Adrenal gland (tissue), 12 donors: ENCODE data around the gene CAMK1D. TPM values are rescaled to one million over a fixed set of nuclear protein-coding genes. Genes with fewer than 3 reads are reported as not detected.

ENCODE experiments used
- DNase-seq, 7 donors: peaks; one replicate each; pipeline ENCODE4 v3.0.0-alpha.2; 2019 to 2020
- H3K27ac ChIP-seq, 5 donors: fragments of 200-600 bp; sonication (generic) in 4 of 5; 1 replicate in 3 of 5; 2 replicates in 2 of 5; pipeline versions ENCODE4 v1.5.1 to v1.8.0; 2016 to 2020; ENCODE audit warnings: mild to moderate bottlenecking in 1 of 5
- H3K27me3 ChIP-seq: fragments of 200-600 bp; 2 replicates; pipeline ENCODE4 v1.8.0; 2021
- H3K36me3 ChIP-seq, 2 donors: fragments of 200-600 bp; replicated peaks in 1 of 2; 1 replicate in 1 of 2; 2 replicates in 1 of 2; pipeline versions ENCODE4 v1.5.1 to v1.8.0; 2018 to 2022
- H3K4me1 ChIP-seq, 2 donors: fragments of 200-600 bp; replicated peaks in 1 of 2; 1 replicate in 1 of 2; 2 replicates in 1 of 2; pipeline versions ENCODE4 v1.5.1 to v1.8.0; 2018 to 2021
- H3K4me3 ChIP-seq, 4 donors: fragments of 200-600 bp; sonication (generic) in 3 of 4; one replicate each; pipeline ENCODE4 v1.5.1; 2016 to 2018
- H3K9me3 ChIP-seq, 3 donors: fragments of 200-600 bp; sonication (generic) in 1 of 3; replicated peaks in 1 of 3; 1 replicate in 2 of 3; 2 replicates in 1 of 3; pipeline versions ENCODE4 v1.5.1 to v1.8.0; 2016 to 2021
- POLR2A ChIP-seq, 2 donors: fragments of 450-650 bp; IDR thresholded peaks; one replicate each; pipeline ENCODE4 v1.6.1; 2017; ENCODE audit warnings: antibody characterized with exemption in 2 of 2, mild to moderate bottlenecking in 2 of 2, moderate library complexity in 1 of 2
- WGBS, 4 donors: extraction: QIAGEN DNeasy Blood & Tissue Kit in 2 of 4; methylation state at CpG; one replicate each; pipeline versions ENCODE4 v1.1.5 to v1.1.7; 2013 to 2017; 5-methylcytosine and 5-hydroxymethylcytosine counted together
- intact Hi-C, 2 donors: fragments of 100-400 bp; cut with DNase I; formaldehyde crosslinking; loops; one replicate each; pipeline versions ENCODE4 v1.14.1 to v1.15.0; 2022 to 2023
- polyA plus RNA-seq, 3 donors: library from polyadenylated mRNA; stranded (reverse); fragments of 200-250 nt in 2 of 3; fragments of 350-450 nt in 1 of 3; fragmentation: Illumina TruSeq in 1 of 3; extraction: RNeasy Lipid Tissue Mini Kit (QIAGEN cat#74804) in 1 of 3; gene quantifications; one replicate each; pipeline ENCODE4 v1.2.3, GENCODE V29; 2013 to 2014
- total RNA-seq, 9 donors: library from RNA; depleted of rRNA in 4 of 9; stranded (reverse); fragments of >200 nt in 4 of 9; fragments of 120-200 nt in 1 of 9; fragmentation: NEBNext Ultra II Directional in 1 of 9; extraction: Animal tissue kit (Norgen Biotek cat#: 25700) in 1 of 9; gene quantifications; one replicate each; pipeline versions ENCODE4 v1.1.0 to v1.2.4, GENCODE V29; 2013 to 2023
- TF ChIP-seq, protein P1 (sequence below), 6 experiments: fragments of 450-650 bp in 4 of 6; fragments of 200-600 bp in 2 of 6; sonication (generic) in 1 of 6; IDR thresholded peaks; 1 replicate in 5 of 6; 2 replicates in 1 of 6; pipeline versions ENCODE4 v1.5.1 to v1.8.0; 2016 to 2021; ENCODE audit warnings: antibody characterized with exemption in 6 of 6, mild to moderate bottlenecking in 2 of 6, moderate library complexity in 1 of 6
- donor health status: healthy with polysubstance abuse.
- donor health status: Bipolar disorder and iron deficiency.
- donor health status: DM: yes; HTN: yes; CAD: no.
- donor health status: DM: no; HTN: no; CAD: no.
- donor health status: DM: no; HTN: no; CAD: no.
- donor health status: DM: yes; HTN: yes; CAD: no.

CAMK1D gene
- total and polyA plus RNA-seq, 12 donors: 2.3 to 9.4 (median 6.5) TPM

DNA sequence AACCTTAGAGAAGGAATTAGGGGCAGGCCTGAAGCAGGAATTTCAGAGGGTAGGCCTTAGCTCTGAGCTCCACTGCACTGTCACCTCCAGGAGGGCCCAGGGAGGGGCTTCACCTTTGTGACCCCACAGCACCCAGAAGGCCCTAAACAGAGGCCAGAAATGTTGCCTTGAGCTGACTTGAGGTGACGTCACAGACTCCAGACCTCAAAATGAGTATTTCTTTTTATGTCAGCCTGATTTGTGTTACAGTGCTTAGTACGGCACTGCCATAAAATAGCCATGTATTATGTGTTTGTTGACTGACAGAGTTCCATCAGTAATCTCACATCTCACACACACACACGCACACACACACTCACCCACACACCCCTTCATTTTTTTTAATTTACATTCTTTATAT is 440.9 kb downstream of the CAMK1D start:
- 78 to 89% (median 84%) methylated on average over 3 of the region's 3 CpGs for WGBS, 4 donors
- Histone ChIP-seq H3K36me3 (no peaks in the 10 kb centered on the region), H3K4me3 (no peak overlapping the region), H3K9me3 (no peaks in the 10 kb centered on the region), H3K4me1 (no peaks in the 10 kb centered on the region), H3K27ac (no peak overlapping the region), H3K27me3 (no peaks in the 10 kb centered on the region)
- TF ChIP-seq, protein P1, sequence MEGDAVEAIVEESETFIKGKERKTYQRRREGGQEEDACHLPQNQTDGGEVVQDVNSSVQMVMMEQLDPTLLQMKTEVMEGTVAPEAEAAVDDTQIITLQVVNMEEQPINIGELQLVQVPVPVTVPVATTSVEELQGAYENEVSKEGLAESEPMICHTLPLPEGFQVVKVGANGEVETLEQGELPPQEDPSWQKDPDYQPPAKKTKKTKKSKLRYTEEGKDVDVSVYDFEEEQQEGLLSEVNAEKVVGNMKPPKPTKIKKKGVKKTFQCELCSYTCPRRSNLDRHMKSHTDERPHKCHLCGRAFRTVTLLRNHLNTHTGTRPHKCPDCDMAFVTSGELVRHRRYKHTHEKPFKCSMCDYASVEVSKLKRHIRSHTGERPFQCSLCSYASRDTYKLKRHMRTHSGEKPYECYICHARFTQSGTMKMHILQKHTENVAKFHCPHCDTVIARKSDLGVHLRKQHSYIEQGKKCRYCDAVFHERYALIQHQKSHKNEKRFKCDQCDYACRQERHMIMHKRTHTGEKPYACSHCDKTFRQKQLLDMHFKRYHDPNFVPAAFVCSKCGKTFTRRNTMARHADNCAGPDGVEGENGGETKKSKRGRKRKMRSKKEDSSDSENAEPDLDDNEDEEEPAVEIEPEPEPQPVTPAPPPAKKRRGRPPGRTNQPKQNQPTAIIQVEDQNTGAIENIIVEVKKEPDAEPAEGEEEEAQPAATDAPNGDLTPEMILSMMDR (IDR thresholded peaks at IDR 0.05): no peak
- TF ChIP-seq POLR2A (IDR thresholded peaks at IDR 0.05): no peak
- intact Hi-C loops: no loop called here
- DNase-seq: no peak

DNA sequence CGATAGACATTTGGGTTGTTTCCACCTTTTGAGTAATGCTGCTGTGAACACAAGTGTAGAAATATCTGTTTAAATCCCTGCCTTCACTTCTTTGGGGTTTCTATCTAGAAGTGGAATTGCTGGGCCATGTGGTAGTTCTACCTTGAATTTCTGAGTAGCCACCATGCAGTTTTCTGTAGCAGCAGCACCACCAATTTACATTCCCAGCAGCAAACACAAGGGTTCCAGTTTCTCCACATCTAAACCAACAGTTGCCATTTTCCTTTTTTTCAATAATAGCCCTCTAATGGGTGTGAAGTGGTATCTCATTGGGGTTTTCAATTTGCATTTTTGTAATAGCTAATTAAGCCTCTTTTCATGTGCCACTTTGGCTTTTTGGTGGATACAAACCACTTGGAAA is 442.4 kb downstream of the CAMK1D start:
- Histone ChIP-seq H3K9me3 (no peaks in the 10 kb centered on the region), H3K4me3 (no peak overlapping the region), H3K4me1 (no peaks in the 10 kb centered on the region), H3K27me3 (no peaks in the 10 kb centered on the region), H3K36me3 (no peaks in the 10 kb centered on the region), H3K27ac (no peak overlapping the region)
- DNase-seq: no peak
- 95 to 100% (median 100%) methylated on average over 1 of the region's 1 CpG for WGBS, 4 donors
- TF ChIP-seq, protein P1 (IDR thresholded peaks at IDR 0.05): no peak
- no peak for TF ChIP-seq POLR2A (IDR thresholded peaks at IDR 0.05)
- intact Hi-C loops: no loop called here

DNA sequence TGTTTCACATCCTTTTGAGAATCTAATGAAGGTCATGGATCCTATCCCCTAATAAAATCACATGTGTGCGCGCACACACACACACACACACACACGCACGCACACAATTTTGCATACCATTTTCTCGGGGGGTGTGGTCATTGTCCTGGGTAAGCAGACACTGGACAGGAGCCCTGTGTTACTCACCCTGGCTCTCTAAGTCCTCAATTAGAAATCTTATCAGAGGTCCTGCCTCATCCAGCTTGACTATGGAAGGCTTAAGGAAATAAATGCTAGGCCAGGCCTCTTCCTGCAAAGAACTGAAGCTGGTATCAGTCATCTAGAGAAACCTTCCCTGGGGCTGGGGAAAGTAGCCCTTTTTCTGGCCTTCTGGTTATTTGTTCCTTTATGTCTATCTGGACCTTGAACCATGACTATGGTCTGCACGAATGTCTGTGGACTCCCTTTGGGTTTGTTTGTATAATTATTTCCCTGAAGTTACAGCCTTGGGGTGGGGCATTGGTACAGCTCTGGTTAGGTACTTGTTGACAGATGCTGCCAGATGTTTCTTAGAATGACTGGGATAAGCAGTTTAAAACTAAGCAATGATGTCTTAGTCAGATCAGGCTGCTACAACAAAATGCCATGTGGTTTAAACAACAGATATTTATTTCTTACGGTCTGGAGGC is 443.7 kb downstream of the CAMK1D start:
- H3K4me3 ChIP-seq: no peak overlapping the region
- intact Hi-C loops: no loop called here
- no peaks in the 10 kb centered on the region for H3K4me1 ChIP-seq
- no peak overlapping the region for H3K27ac ChIP-seq
- TF ChIP-seq, protein P1 (IDR thresholded peaks at IDR 0.05): no peak
- TF ChIP-seq POLR2A (IDR thresholded peaks at IDR 0.05): no peak
- no peaks in the 10 kb centered on the region for H3K9me3 ChIP-seq
- no peak for DNase-seq
- H3K36me3 ChIP-seq: no peaks in the 10 kb centered on the region
- H3K27me3 ChIP-seq: no peaks in the 10 kb centered on the region
- 86 to 94% (median 90%) methylated on average over 7 of the region's 7 CpGs for WGBS, 4 donors

DNA sequence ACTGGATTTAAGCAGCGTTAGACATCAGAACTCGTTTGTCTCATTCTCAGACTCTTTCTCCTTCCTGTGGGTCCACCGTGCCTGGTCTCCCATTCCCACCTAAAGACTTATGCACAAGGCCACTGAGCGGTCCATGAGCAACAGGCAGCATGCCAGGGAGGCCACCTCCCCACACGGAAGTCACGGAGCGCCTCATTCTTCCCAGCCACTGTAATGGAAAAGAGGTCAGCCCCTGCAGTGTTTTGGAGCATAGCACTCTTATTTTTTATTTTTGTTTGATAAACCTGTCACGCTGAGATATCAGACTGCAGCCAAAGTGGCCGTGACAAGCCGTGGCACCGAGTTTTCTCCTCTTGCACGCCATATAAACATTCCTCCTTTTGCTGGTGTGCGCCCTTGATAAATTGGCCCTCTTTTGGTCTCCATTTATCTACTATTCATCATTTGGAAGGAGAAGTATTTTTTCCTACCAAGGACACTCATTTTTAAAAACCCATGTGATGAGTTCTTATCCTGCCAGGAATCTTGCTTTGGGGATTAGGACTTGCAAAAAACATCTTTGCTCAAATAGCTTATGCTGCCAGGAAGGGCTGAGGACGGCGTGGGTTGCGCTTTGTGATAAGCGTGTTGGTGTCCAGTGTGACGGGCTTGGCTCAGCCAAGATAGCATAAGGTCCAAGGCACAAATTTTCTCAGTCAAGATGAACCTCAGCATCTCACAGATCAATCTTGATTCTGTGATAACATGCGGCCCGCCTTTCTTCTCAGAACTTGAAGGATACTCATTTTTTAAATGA is 446.2 kb downstream of the CAMK1D start:
- H3K27me3 ChIP-seq: no peaks in the 10 kb centered on the region

More for the DNA sequence above, 446.2 kb downstream of the CAMK1D start:
- H3K27ac ChIP-seq: no peak overlapping the region
- 59 to 76% (median 62%) methylated on average over 20 of the region's 20 CpGs for WGBS, 4 donors
- intact Hi-C loops: no loop called here
- H3K4me1 ChIP-seq: no peaks in the 10 kb centered on the region
- no peaks in the 10 kb centered on the region for H3K36me3 ChIP-seq
- no peak for TF ChIP-seq POLR2A (IDR thresholded peaks at IDR 0.05)
- TF ChIP-seq, protein P1 (IDR thresholded peaks at IDR 0.05): no peak
- DNase-seq: peak in 6 of 7 donors; percentile 24 to 69 (median 43)
- no peaks in the 10 kb centered on the region for H3K9me3 ChIP-seq
- H3K4me3 ChIP-seq: no peak overlapping the region
